Smooth muscle cell (in vitro differentiated cells): ENCODE data around the gene ADAMTS16. TPM values are rescaled to one million over a fixed set of nuclear protein-coding genes. Genes with fewer than 3 reads are reported as not detected.

ENCODE experiments used
- DNase-seq: peaks from one replicate; lab custom pipeline; 2025; ENCODE audit not compliant: unreplicated experiment; lab: John Stamatoyannopoulos, UW
- H2AFZ ChIP-seq: fragments of 200-600 bp; sonication (generic); 2 replicates; pipeline ENCODE4 v1.6.0; 2016; ENCODE audit warnings: antibody characterized with exemption, low read depth, mild to moderate bottlenecking
- H3F3A ChIP-seq: fragments of 200-600 bp; sonication (generic); 2 replicates; pipeline ENCODE4 v1.6.0; 2017; ENCODE audit warnings: antibody characterized with exemption, low read depth
- H3K27ac ChIP-seq: fragments of 200-600 bp; sonication (generic); 2 replicates; pipeline ENCODE4 v1.5.1; 2016; ENCODE audit warnings: low read depth, mild to moderate bottlenecking
- H3K27me3 ChIP-seq: fragments of 200-600 bp; sonication (generic); 2 replicates; pipeline ENCODE4 v1.6.1; 2016; ENCODE audit warnings: low read depth, mild to moderate bottlenecking
- H3K36me3 ChIP-seq: fragments of 200-600 bp; sonication (generic); 2 replicates; pipeline ENCODE4 v1.5.1; 2016; ENCODE audit warnings: low read depth
- H3K4me1 ChIP-seq: fragments of 200-600 bp; sonication (generic); 2 replicates; pipeline ENCODE4 v1.5.1; 2016; ENCODE audit warnings: low read depth
- H3K4me2 ChIP-seq: fragments of 200-600 bp; sonication (generic); 2 replicates; pipeline ENCODE4 v1.6.0; 2016; ENCODE audit warnings: mild to moderate bottlenecking
- H3K4me3 ChIP-seq: fragments of 200-600 bp; sonication (generic); 2 replicates; pipeline ENCODE4 v1.5.1; 2016; ENCODE audit warnings: mild to moderate bottlenecking
- H3K79me2 ChIP-seq: fragments of 200-600 bp; sonication (generic); 2 replicates; pipeline ENCODE4 v1.6.0; 2016; ENCODE audit warnings: low read depth, mild to moderate bottlenecking
- H3K9ac ChIP-seq: fragments of 200-600 bp; sonication (generic); 2 replicates; pipeline ENCODE4 v1.6.0; 2016; ENCODE audit warnings: low read depth
- H3K9me3 ChIP-seq: fragments of 200-600 bp; sonication (generic); replicated peaks from 2 replicates; pipeline ENCODE4 v1.5.1; 2016; ENCODE audit warnings: low read depth
- H4K20me1 ChIP-seq: fragments of 200-600 bp; sonication (generic); 2 replicates; pipeline ENCODE4 v1.6.0; 2016; ENCODE audit warnings: low read depth
- CTCF ChIP-seq: fragments of 200-600 bp; sonication (generic); IDR thresholded peaks from 2 replicates; pipeline ENCODE4 v1.5.1; 2017; ENCODE audit warnings: borderline replicate concordance, mild to moderate bottlenecking, antibody characterized with exemption; ENCODE audit not compliant: insufficient read depth, poor library complexity, severe bottlenecking
- WGBS: methylation state at CpG from one replicate; pipeline ENCODE4 v1.1.7; 2016; ENCODE audit warnings: low lambda C conversion rate; 5-methylcytosine and 5-hydroxymethylcytosine counted together
- polyA plus RNA-seq: library from polyadenylated mRNA; unstranded; fragments of >200 nt; fragmentation: Nextera tagmentation; extraction: Ambion mirVana; gene quantifications from 2 replicates; pipeline ENCODE4 v1.2.1, GENCODE V29; 2016
- total RNA-seq: library from RNA; depleted of rRNA; stranded (reverse); fragments of >200 nt; gene quantifications from 2 replicates; pipeline ENCODE4 v1.2.3, GENCODE V29; 2014

Gene ADAMTS16
- total and polyA plus RNA-seq, 2 experiments from 2014 or later, result 4.7 to 6.2 TPM

GRCh38 chr5:5159282-5160103 is 19.4 kb downstream of the ADAMTS16 start:
- Histone ChIP-seq H3F3A (no peaks in the 10 kb centered on the region), H3K79me2 (no peaks in the 10 kb centered on the region), H3K36me3 (no peaks in the 10 kb centered on the region), H3K4me2 (no peak overlapping the region), H3K4me3 (no peak overlapping the region), H3K9me3 (no peaks in the 10 kb centered on the region), H3K27me3 (no peaks in the 10 kb centered on the region), H2AFZ (no peak overlapping the region), H3K9ac (no peak overlapping the region), H3K27ac (no peak overlapping the region), H3K4me1 (no peaks in the 10 kb centered on the region), H4K20me1 (no peaks in the 10 kb centered on the region)
- TF ChIP-seq CTCF, result no peak
- WGBS, result 68% methylated on average over 5 of the region's 5 CpGs
- no peak for DNase-seq

- H3K4me3 ChIP-seq, result no peak overlapping the region
- 91% methylated on average over 5 of the region's 5 CpGs for WGBS
- no peak overlapping the region for H3K9ac ChIP-seq
- no peaks in the 10 kb centered on the region for H3K27me3 ChIP-seq
- DNase-seq, result no peak
- H3K36me3 ChIP-seq, result no peaks in the 10 kb centered on the region
- no peaks in the 10 kb centered on the region for H3K4me1 ChIP-seq
- H4K20me1 ChIP-seq, result no peaks in the 10 kb centered on the region
- H2AFZ ChIP-seq, result no peak overlapping the region
- H3K4me2 ChIP-seq, result no peak overlapping the region
- H3K27ac ChIP-seq, result no peak overlapping the region
- no peaks in the 10 kb centered on the region for H3K9me3 ChIP-seq
- TF ChIP-seq CTCF, result no peak
- H3K79me2 ChIP-seq, result no peaks in the 10 kb centered on the region
- no peaks in the 10 kb centered on the region for H3F3A ChIP-seq
Measured at GRCh38 chr5:5164163-5164562, 24.0 kb downstream of the ADAMTS16 start.

- no peak overlapping the region for H3K27ac ChIP-seq
- 73% methylated on average over 9 of the region's 9 CpGs for WGBS
- H3K27me3 ChIP-seq, result no peaks in the 10 kb centered on the region
- no peak for DNase-seq
- TF ChIP-seq CTCF, result no peak
- no peaks in the 10 kb centered on the region for H4K20me1 ChIP-seq
- H3K79me2 ChIP-seq, result no peaks in the 10 kb centered on the region
- H3K4me2 ChIP-seq, result no peak overlapping the region
- no peak overlapping the region for H3K9ac ChIP-seq
- no peak overlapping the region for H3K4me3 ChIP-seq
- no peaks in the 10 kb centered on the region for H3K36me3 ChIP-seq
- H3K4me1 ChIP-seq, result no peaks in the 10 kb centered on the region
- no peaks in the 10 kb centered on the region for H3F3A ChIP-seq
- H2AFZ ChIP-seq, result no peak overlapping the region
- no peaks in the 10 kb centered on the region for H3K9me3 ChIP-seq
Measured at GRCh38 chr5:5165541-5166002, 25.4 kb downstream of the ADAMTS16 start.

- no peaks in the 10 kb centered on the region for H3K27me3 ChIP-seq
- DNase-seq, result no peak
- no peak overlapping the region for H3K4me3 ChIP-seq
- 98% methylated on average over 8 of the region's 8 CpGs for WGBS
- no peak overlapping the region for H2AFZ ChIP-seq
- H3K9me3 ChIP-seq, result no peaks in the 10 kb centered on the region
- H4K20me1 ChIP-seq, result no peaks in the 10 kb centered on the region
- no peaks in the 10 kb centered on the region for H3K36me3 ChIP-seq
- no peak for TF ChIP-seq CTCF
- H3K4me1 ChIP-seq, result no peaks in the 10 kb centered on the region
- no peaks in the 10 kb centered on the region for H3F3A ChIP-seq
- no peak overlapping the region for H3K4me2 ChIP-seq
- no peak overlapping the region for H3K27ac ChIP-seq
- H3K79me2 ChIP-seq, result no peaks in the 10 kb centered on the region
- no peak overlapping the region for H3K9ac ChIP-seq
Measured at GRCh38 chr5:5169466-5169865, 29.3 kb downstream of the ADAMTS16 start.
